Natural killer cell (primary cell): ENCODE measurements around the gene BAX. TPM values are rescaled to one million over a fixed set of nuclear protein-coding genes. Genes with fewer than 3 reads are reported as not detected.
"Not testable (repeated sequence)": the region's sequence is repeated elsewhere in the genome, so short reads cannot be mapped to it uniquely, and the experiment has no call there.

Experiments used
- ATAC-seq, 3 donors: fragments of 150-1000 bp in 2 of 3; fragments of 200-7000 bp in 1 of 3; cut with Tn5 transposase; 1 replicate in 1 of 3; 2 replicates in 2 of 3; pipeline ENCODE4 v1.10.0; 2021; ENCODE audit warnings: mild to moderate bottlenecking in 2 of 3, moderate library complexity in 2 of 3
- DNase-seq, 2 donors: peaks; one replicate each; pipeline versions ENCODE4 v3.0.0 to v3.0.0-alpha.2; 2013 to 2021; ENCODE audit warnings: mixed read lengths in 1 of 2
- H3K27ac ChIP-seq: one replicate; pipeline ENCODE4 v1.5.1; 2013; ENCODE audit warnings: mild to moderate bottlenecking, low read length
- H3K27me3 ChIP-seq: one replicate; pipeline ENCODE4 v1.6.1; 2013; ENCODE audit warnings: low read length; ENCODE audit not compliant: control insufficient read depth, insufficient read depth
- H3K36me3 ChIP-seq: one replicate; pipeline ENCODE4 v1.6.1; 2013; ENCODE audit warnings: low read length; ENCODE audit not compliant: control insufficient read depth, insufficient read depth
- H3K4me1 ChIP-seq: one replicate; pipeline ENCODE4 v1.6.1; 2013; ENCODE audit warnings: low read length; ENCODE audit not compliant: control insufficient read depth, insufficient read depth
- H3K4me3 ChIP-seq: one replicate; pipeline ENCODE4 v1.5.1; 2013; ENCODE audit warnings: low read length
- H3K9me3 ChIP-seq: one replicate; pipeline ENCODE4 v1.6.1; 2013; ENCODE audit warnings: low read length; ENCODE audit not compliant: control insufficient read depth, insufficient read depth
- H3K27ac Mint-ChIP-seq, 2 donors: one replicate each; pipeline ENCODE4 v1.8.0; 2022; ENCODE audit warnings: mild to moderate bottlenecking in 2 of 2, mixed read lengths in 2 of 2, moderate library complexity in 1 of 2
- H3K27me3 Mint-ChIP-seq, 2 donors: one replicate each; pipeline ENCODE4 v1.8.0; 2022; ENCODE audit warnings: low read depth in 2 of 2, mixed read lengths in 2 of 2
- H3K36me3 Mint-ChIP-seq: one replicate; pipeline ENCODE4 v1.8.0; 2022; ENCODE audit warnings: mixed read lengths
- H3K4me1 Mint-ChIP-seq, 2 donors: one replicate each; pipeline ENCODE4 v1.8.0; 2022; ENCODE audit warnings: mixed read lengths in 2 of 2
- H3K4me3 Mint-ChIP-seq: one replicate; pipeline ENCODE4 v1.8.0; 2022; ENCODE audit warnings: mild to moderate bottlenecking, moderate library complexity, mixed read lengths
- H3K9me3 Mint-ChIP-seq, 2 donors: one replicate each; pipeline ENCODE4 v1.8.0; 2022; ENCODE audit warnings: mixed read lengths in 2 of 2
- CTCF ChIP-seq: fragments of 200-600 bp; IDR thresholded peaks from one replicate; pipeline ENCODE4 v1.8.0; 2022; ENCODE audit warnings: antibody characterized with exemption
- WGBS: methylation state at CpG from one replicate; pipeline ENCODE4 v1.1.7; 2013; ENCODE audit warnings: missing lambda C conversion rate; ENCODE audit not compliant: insufficient coverage; 5-methylcytosine and 5-hydroxymethylcytosine counted together
- intact Hi-C: fragments of 100-400 bp; cut with micrococcal nuclease; formaldehyde crosslinking; loops from one replicate; pipeline ENCODE4 v1.14.2; 2022
- total RNA-seq, 4 donors: library from RNA; stranded (reverse); fragments of 120-200 nt in 1 of 4; gene quantifications; one replicate each; pipeline versions ENCODE4 v1.2.3 to v1.2.4, GENCODE V29; 2013 to 2022

Gene BAX
- total RNA-seq, 3 donors from 2014 or later (not counting 1 experiment from before 2014, with no cell fraction given): 117 to 133 (median 120) TPM

GRCh38 chr19:48907671-48908070 lies 47.0 kb upstream of the BAX start:
- intact Hi-C loops: no loop called here
- DNase-seq: no peak
- peaks cover 0 to 1% of the 10 kb centered on the region in 2 donors for H3K4me1 Mint-ChIP-seq
- H3K27me3 Mint-ChIP-seq: no peaks in the 10 kb centered on the region
- ATAC-seq: no peak
- H3K4me3 ChIP-seq: no peak overlapping the region
- H3K4me3 Mint-ChIP-seq: no peak overlapping the region
- peaks cover 3% of the 10 kb centered on the region for H3K4me1 ChIP-seq
- TF ChIP-seq CTCF: no peak
- H3K36me3 Mint-ChIP-seq: no peaks in the 10 kb centered on the region
- peaks cover 46% of the 10 kb centered on the region for H3K36me3 ChIP-seq
- H3K9me3 ChIP-seq: no peaks in the 10 kb centered on the region
- H3K27me3 ChIP-seq: no peaks in the 10 kb centered on the region
- H3K27ac Mint-ChIP-seq: no peak overlapping the region
- WGBS: 94% methylated on average over 14 of the region's 14 CpGs
- H3K9me3 Mint-ChIP-seq: no peaks in the 10 kb centered on the region
- no peak overlapping the region for H3K27ac ChIP-seq

- H3K27me3 ChIP-seq, H3K4me1 Mint-ChIP-seq, DNase-seq, H3K27me3 Mint-ChIP-seq, H3K4me1 ChIP-seq, ATAC-seq, H3K36me3 Mint-ChIP-seq, intact Hi-C loops, H3K27ac Mint-ChIP-seq, H3K9me3 Mint-ChIP-seq, H3K4me3 Mint-ChIP-seq, H3K27ac ChIP-seq, H3K4me3 ChIP-seq, H3K9me3 ChIP-seq: not testable (repeated sequence)
- 71% methylated on average over 10 of the region's 11 CpGs for WGBS
- H3K36me3 ChIP-seq: peaks cover 57% of the 10 kb centered on the region
Measured at GRCh38 chr19:48909424-48910077, 45.1 kb upstream of the BAX start.

- H3K27me3 ChIP-seq: no peaks in the 10 kb centered on the region
- Mint-ChIP-seq H3K9me3 (no peaks in the 10 kb centered on the region), H3K27ac (no peak overlapping the region), H3K27me3 (no peaks in the 10 kb centered on the region), H3K4me3 (no peak overlapping the region), H3K4me1 (no peaks in the 10 kb centered on the region), H3K36me3 (no peaks in the 10 kb centered on the region)
- TF ChIP-seq CTCF: no peak
- no peaks in the 10 kb centered on the region for H3K4me1 ChIP-seq
- no peak overlapping the region for H3K4me3 ChIP-seq
- peaks cover 50% of the 10 kb centered on the region for H3K36me3 ChIP-seq
- intact Hi-C loops: no loop called here
- DNase-seq (no peak), ATAC-seq (no peak)
- H3K27ac ChIP-seq: no peak overlapping the region
- WGBS: 94% methylated on average over 2 of the region's 2 CpGs
- no peaks in the 10 kb centered on the region for H3K9me3 ChIP-seq
Measured at GRCh38 chr19:48910803-48911202, 43.9 kb upstream of the BAX start.

GRCh38 chr19:48913114-48913889 lies 41.4 kb upstream of the BAX start:
- Mint-ChIP-seq H3K4me1 (peaks cover 5 to 7% of the 10 kb centered on the region in 2 donors), H3K9me3 (no peaks in the 10 kb centered on the region), H3K4me3 (no peak overlapping the region), H3K27me3 (no peaks in the 10 kb centered on the region), H3K36me3 (no peaks in the 10 kb centered on the region), H3K27ac (no peak overlapping the region)
- whole genome bisulfite sequencing: 99% methylated on average over 9 of the region's 9 CpGs
- no peak for TF ChIP-seq CTCF
- H3K27ac ChIP-seq: no peak overlapping the region
- H3K36me3 ChIP-seq: peaks cover 51% of the 10 kb centered on the region
- DNase-seq: peak in 1 of 2 donors; percentile 56
- no peak overlapping the region for H3K4me3 ChIP-seq
- peak; percentile 69 to 92 (median 78) for ATAC-seq
- H3K9me3 ChIP-seq: no peaks in the 10 kb centered on the region
- no peaks in the 10 kb centered on the region for H3K4me1 ChIP-seq
- intact Hi-C loops: no loop called here
- no peaks in the 10 kb centered on the region for H3K27me3 ChIP-seq
